Psoas muscle (tissue), 8 donors: ENCODE data around the gene ASH1L. TPM values are rescaled to one million over a fixed set of nuclear protein-coding genes. Genes with fewer than 3 reads are reported as not detected.
"Not testable (repeated sequence)": the region's sequence is repeated elsewhere in the genome, so short reads cannot be mapped to it uniquely, and the experiment has no call there.

Source experiments
- ATAC-seq, 4 donors: fragments of 200-7000 bp; cut with Tn5 transposase; one replicate each; pipeline ENCODE4 v1.9.1; 2020; ENCODE audit warnings: moderate library complexity in 3 of 4, mild to moderate bottlenecking in 2 of 4
- DNase-seq, 2 donors: peaks; one replicate each; pipeline ENCODE4 v3.0.0-alpha.2; 2020
- H3K27ac ChIP-seq: fragments of 200-600 bp; one replicate; pipeline ENCODE4 v1.8.0; 2022
- H3K27me3 ChIP-seq, 3 donors: fragments of 200-600 bp in 1 of 3; one replicate each; pipeline versions ENCODE4 v1.6.1 to v1.8.0; 2013 to 2022; ENCODE audit warnings: low read length in 2 of 3, mild to moderate bottlenecking in 2 of 3, moderate library complexity in 1 of 3; ENCODE audit not compliant: insufficient read depth in 3 of 3
- H3K36me3 ChIP-seq, 2 donors: fragments of 200-600 bp in 1 of 2; one replicate each; pipeline versions ENCODE4 v1.6.1 to v1.8.0; 2013 to 2022; ENCODE audit warnings: low read depth in 1 of 2, mild to moderate bottlenecking in 1 of 2, moderate library complexity in 1 of 2; ENCODE audit not compliant: insufficient read depth in 1 of 2
- H3K4me1 ChIP-seq: fragments of 200-600 bp; one replicate; pipeline ENCODE4 v1.8.0; 2022
- H3K4me3 ChIP-seq: fragments of 200-600 bp; one replicate; pipeline ENCODE4 v1.8.0; 2022; ENCODE audit warnings: mild to moderate bottlenecking
- H3K9me3 ChIP-seq: fragments of 200-600 bp; one replicate; pipeline ENCODE4 v1.8.0; 2022
- CTCF ChIP-seq: fragments of 200-600 bp; IDR thresholded peaks from one replicate; pipeline ENCODE4 v1.8.0; 2022; ENCODE audit warnings: antibody characterized with exemption
- WGBS, 3 donors: extraction: QIAGEN DNeasy Blood & Tissue Kit; methylation state at CpG; one replicate each; pipeline versions ENCODE4 v1.1.6 to v1.1.7; 2013; 5-methylcytosine and 5-hydroxymethylcytosine counted together
- intact Hi-C, 2 donors: fragments of 100-400 bp; cut with DNase I; formaldehyde crosslinking; loops; one replicate each; pipeline versions ENCODE4 v1.11.0 to v1.14.2; 2022
- polyA plus RNA-seq, 3 donors: library from polyadenylated mRNA; stranded (reverse); fragments of 200-250 nt; gene quantifications; one replicate each; pipeline ENCODE4 v1.2.3, GENCODE V29; 2013
- total RNA-seq, 4 donors: library from RNA; stranded (reverse); fragmentation: NEBNext Ultra II Directional in 2 of 4; extraction: Animal tissue kit (Norgen Biotek cat#: 25700) in 2 of 4; gene quantifications; one replicate each; pipeline versions ENCODE4 v1.2.1 to v1.2.4, GENCODE V29; 2021 to 2023
- donor health status: healthy with polysubstance abuse.
- donor health status: DM: no; HTN: no; CAD: no; lungs with moderate emphysema.
- donor health status: Bipolar disorder and iron deficiency.
- donor health status: healthy.
- donor health status: DM: yes; HTN: yes; CAD: no.
- donor health status: DM: no; HTN: no; CAD: no.
- donor health status: DM: no; HTN: no; CAD: no.
- donor health status: DM: yes; HTN: yes; CAD: no.

The ASH1L gene
- total and polyA plus RNA-seq, 7 donors: 6.5 to 52.0 (median 41.6) TPM

GRCh38 chr1:155599828-155600572 lies 37.4 kb upstream of the ASH1L start:
- intact Hi-C loops: loop anchor here in 1 of 2 donors (10.0 kb wide), 1 partner anchor 275 kb away; the partner anchor contains the start of gene RUSC1
- 22 to 26% (median 25%) methylated on average over 10 to 12 of the region's 12 CpGs for WGBS, 3 donors

GRCh38 chr1:155598842-155599331 lies 36.3 kb upstream of the ASH1L start:
- H3K27ac ChIP-seq: no peak overlapping the region
- WGBS, 3 donors: 8 to 9% (median 8%) methylated on average over 12 of the region's 12 CpGs
- no peaks in the 10 kb centered on the region for H3K36me3 ChIP-seq
- H3K4me1 ChIP-seq: no peaks in the 10 kb centered on the region
- peak in 1 of 4 donors; percentile 22 for ATAC-seq
- no peaks in the 10 kb centered on the region for H3K9me3 ChIP-seq
- H3K4me3 ChIP-seq: no peak overlapping the region
- H3K27me3 ChIP-seq: peaks cover 3 to 18% (median 4%) of the 10 kb centered on the region in 3 donors
- intact Hi-C loops: loop anchor here in 1 of 2 donors (10.0 kb wide), 1 partner anchor 274 kb away; the partner anchor contains the start of gene RUSC1
- TF ChIP-seq CTCF: no peak
- no peak for DNase-seq

More at GRCh38 chr1:155599828-155600572, 37.4 kb upstream of the ASH1L start:
- H3K27me3 ChIP-seq: peaks cover 3 to 18% (median 4%) of the 10 kb centered on the region in 3 donors
- not testable (repeated sequence) for DNase-seq, H3K36me3 ChIP-seq, H3K9me3 ChIP-seq, H3K27ac ChIP-seq, ATAC-seq, H3K4me3 ChIP-seq, H3K4me1 ChIP-seq

- TF ChIP-seq CTCF: no peak
- 93 to 99% (median 97%) methylated on average over 5 of the region's 5 CpGs for WGBS, 3 donors
- ATAC-seq: no peak
- Histone ChIP-seq H3K36me3 (no peaks in the 10 kb centered on the region), H3K27me3 (peaks cover under 1 to 16% (median 3%) of the 10 kb centered on the region in 3 donors), H3K9me3 (no peaks in the 10 kb centered on the region), H3K4me1 (no peaks in the 10 kb centered on the region), H3K27ac (no peak overlapping the region), H3K4me3 (no peak overlapping the region)
- DNase-seq: no peak
- intact Hi-C loops: loop anchor here in 1 of 2 donors (10.0 kb wide), 1 partner anchor 272 kb away; the partner anchor contains the start of gene RUSC1
These were observed 34.3 kb upstream of the ASH1L start for GRCh38 chr1:155596864-155597263.

GRCh38 chr1:155595877-155596474 lies 33.4 kb upstream of the ASH1L start:
- not testable (repeated sequence) for H3K9me3 ChIP-seq, H3K4me1 ChIP-seq, H3K4me3 ChIP-seq, DNase-seq, H3K36me3 ChIP-seq, H3K27me3 ChIP-seq, ATAC-seq, H3K27ac ChIP-seq
- WGBS, 3 donors: 64 to 76% (median 68%) methylated on average over 3 of the region's 3 CpGs
- intact Hi-C loops: loop anchor here in 1 of 2 donors (10.0 kb wide), 1 partner anchor 271 kb away; the partner anchor contains the start of gene RUSC1

- no peak overlapping the region for H3K27ac ChIP-seq
- H3K36me3 ChIP-seq: no peaks in the 10 kb centered on the region
- peak; percentile 62 for TF ChIP-seq CTCF
- WGBS, 3 donors: 27 to 37% (median 35%) methylated on average over 4 to 6 of the region's 6 CpGs
- no peak for DNase-seq
- ATAC-seq: peak; percentile 37 to 81 (median 71)
- intact Hi-C loops: loop anchor here (1.0 to 10.0 kb wide), 3 partner anchors 267 to 341 kb away; partner anchors contain the start of gene RUSC1 (in 1 of the 2)
- H3K4me1 ChIP-seq: no peaks in the 10 kb centered on the region
- H3K4me3 ChIP-seq: no peak overlapping the region
- no peaks in the 10 kb centered on the region for H3K27me3 ChIP-seq
- H3K9me3 ChIP-seq: no peaks in the 10 kb centered on the region
These were observed 29.2 kb upstream of the ASH1L start for GRCh38 chr1:155591770-155592169.

- H3K27me3 ChIP-seq, H3K4me3 ChIP-seq, H3K27ac ChIP-seq, H3K4me1 ChIP-seq, H3K36me3 ChIP-seq, DNase-seq, H3K9me3 ChIP-seq: not testable (repeated sequence)
- 87 to 90% (median 89%) methylated on average over 19 to 20 of the region's 20 CpGs for WGBS, 3 donors
- intact Hi-C loops: loop anchor here (5.0 to 10.0 kb wide), 2 partner anchors 266 to 338 kb away; partner anchors contain the start of gene RUSC1 (in 1 of the 2)
- peak in 2 of 4 donors; percentile 26 to 36 for ATAC-seq
These were observed 28.1 kb upstream of the ASH1L start for GRCh38 chr1:155590516-155591247.

- DNase-seq, H3K27me3 ChIP-seq, H3K27ac ChIP-seq, ATAC-seq, H3K36me3 ChIP-seq, intact Hi-C loops, H3K9me3 ChIP-seq, H3K4me3 ChIP-seq, H3K4me1 ChIP-seq: not testable (repeated sequence)
- WGBS, 3 donors: 89 to 100% (median 100%) methylated on average over 1 to 3 of the region's 3 CpGs
These were observed 26.7 kb upstream of the ASH1L start for GRCh38 chr1:155589282-155589681.
